ENCODE results near the gene MRPL34.
"Not testable (repeated sequence)": the region's sequence is repeated elsewhere in the genome, so short reads cannot be mapped to it uniquely, and the experiment has no call there.

MRPL34 gene

DNA sequence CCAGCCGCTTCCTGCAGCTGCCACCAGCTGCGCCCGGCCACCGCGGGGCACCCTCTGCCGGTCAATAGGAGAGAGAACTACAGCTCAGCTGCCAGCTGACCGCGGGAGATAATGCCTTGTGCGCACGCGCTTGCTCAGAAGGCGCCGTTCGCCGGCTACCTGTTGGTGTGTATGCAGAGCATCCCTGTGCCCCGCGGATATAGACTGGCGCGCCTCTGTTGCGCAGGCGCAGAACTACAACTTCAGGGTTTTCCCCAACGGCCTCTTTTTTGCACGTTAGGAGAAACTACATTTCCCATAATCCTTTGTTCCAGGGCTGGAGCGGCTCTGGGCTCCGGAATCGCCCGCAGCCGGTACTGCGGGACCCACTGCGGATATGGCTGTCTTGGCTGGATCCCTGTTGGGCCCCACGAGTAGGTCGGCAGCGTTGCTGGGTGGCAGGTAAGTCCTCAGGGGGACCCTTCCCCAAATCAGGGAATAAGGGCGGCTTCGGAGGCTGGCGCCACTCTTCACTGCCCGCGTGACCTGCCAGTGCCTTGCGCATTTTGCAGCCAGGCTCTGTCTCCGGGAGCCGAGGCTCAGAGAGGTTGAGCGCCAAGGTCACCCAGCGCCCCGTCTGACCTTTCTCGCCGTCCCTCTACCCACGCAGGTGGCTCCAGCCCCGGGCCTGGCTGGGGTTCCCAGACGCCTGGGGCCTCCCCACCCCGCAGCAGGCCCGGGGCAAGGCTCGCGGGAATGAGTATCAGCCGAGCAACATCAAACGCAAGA, at the start of gene MRPL34:
Gene MRPL34, plus strand, starts transcription at position 356 of the 768 bp plus-strand sequence. Its CDS starts 21 bp downstream, at position 377.
- peak; percentile 96 to 97 for DNase-seq

DNA sequence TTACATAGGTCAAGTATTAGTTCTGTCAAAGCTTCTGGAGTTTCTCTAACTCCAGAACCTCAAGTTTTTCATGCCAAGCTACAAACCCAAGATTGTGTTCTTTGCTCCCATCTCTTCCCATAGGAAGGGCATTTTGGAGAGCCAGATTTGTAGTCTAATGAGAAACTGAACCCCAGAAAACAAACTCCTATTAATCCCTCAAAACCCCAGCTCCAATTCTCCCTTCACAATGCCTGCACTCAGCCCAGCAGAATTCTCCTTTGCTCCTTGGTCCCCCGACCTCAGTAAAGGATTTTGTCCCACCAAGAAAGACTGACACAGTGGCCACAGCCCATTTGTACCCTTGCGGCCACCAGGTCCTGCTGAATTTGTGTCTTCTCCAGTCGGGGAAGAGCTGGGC, 49.5 kb upstream of the MRPL34 start:
- no peak for DNase-seq

DNA sequence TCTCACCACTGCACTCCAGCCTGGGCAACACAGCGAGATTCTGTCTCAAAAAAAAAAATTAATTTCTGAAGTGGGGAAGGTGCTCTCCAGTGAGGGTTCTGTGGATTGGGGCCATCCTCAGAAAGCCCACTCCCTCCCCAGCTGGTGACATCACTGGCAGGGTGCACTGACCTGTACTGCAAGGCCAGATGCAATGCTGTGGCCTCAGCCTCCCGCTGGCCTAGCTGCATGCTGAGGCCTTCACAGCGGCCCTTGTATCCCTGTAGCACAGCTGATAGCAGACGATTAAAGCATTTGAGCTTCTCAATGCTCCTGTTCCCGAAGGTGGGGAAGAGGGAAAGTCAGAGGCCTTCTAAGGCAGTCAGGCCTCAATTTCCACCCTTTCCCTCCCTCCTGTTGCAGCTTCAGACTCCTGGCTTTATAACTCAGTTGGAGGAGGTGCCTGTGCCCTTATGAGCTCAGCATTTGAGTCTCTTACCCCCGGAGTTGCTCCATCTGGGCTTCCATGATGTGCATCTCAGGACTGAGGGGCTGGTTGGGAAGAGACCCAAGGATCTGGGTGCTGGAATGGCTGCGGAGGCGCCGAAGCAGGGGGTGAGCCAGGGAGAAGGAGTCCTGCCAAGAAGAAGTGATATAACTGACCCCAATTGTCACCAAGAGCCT, 46.4 kb upstream of the MRPL34 start:
- DNase-seq: no peak

DNA sequence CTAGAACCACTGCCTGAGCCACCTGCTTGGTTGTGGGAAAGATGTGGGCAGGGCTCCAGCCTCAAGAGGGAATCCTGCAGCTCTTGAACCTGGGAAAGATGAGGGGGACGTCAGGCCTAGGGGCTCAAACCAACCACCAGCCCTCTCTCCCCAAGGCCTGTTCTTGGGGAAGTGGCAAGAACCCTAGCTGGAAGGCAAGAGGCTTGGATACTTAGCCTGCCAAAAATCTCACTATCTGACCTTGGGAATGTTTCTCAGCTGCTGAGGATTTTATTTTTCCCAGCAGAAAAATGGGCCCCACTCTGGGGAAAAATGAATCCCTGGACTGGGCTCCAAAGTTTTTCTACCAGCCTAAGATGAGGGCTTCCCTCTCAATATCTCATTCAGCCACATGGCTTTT, 45.7 kb upstream of the MRPL34 start:
- DNase-seq: no peak

DNA sequence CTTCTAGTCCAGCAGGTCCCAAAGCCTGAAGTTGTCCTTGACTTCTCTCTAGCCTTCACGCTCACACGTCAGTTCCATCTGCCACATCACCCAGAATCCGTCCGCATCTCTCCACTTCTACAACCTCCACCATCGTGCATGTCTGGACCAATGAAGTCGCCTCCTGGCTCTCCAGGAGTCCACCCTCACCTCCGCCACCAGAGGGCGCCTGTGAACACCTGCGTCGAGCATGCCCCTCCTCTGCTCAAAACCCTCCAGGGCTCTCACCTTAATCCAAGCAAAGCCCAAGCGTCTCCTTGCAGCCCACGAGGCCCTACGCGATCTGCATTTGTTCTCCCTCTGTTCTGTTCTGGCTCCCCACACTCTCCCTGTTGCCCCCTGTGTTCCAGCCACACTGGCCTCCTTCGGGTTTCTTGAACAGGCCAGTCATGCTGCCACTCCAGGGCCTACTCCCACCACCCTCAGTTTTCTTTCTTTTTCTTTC, 44.8 kb upstream of the MRPL34 start:
- peak; percentile 51 to 77 for DNase-seq

DNA sequence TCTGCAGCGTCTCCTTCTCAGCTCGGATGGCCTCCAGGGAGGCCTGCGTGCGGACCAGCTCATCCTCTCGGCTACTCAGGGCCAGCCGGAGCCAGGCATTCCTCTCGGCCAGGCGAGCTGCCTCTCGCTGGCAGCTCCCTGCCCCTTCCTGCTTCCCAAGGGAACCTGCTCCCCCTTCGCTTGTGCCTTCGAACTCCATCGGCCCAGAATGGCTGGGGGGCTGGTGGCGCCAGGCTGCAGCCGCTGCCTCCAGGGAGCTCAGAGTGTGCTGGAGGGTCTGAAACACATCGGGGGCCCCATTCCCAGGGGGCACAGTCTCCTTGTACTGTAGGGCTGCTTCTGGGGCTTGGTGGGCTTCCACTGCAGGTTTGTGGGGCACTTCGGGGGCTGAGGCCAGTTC, 43.1 kb upstream of the MRPL34 start:
- no peak for DNase-seq

DNA sequence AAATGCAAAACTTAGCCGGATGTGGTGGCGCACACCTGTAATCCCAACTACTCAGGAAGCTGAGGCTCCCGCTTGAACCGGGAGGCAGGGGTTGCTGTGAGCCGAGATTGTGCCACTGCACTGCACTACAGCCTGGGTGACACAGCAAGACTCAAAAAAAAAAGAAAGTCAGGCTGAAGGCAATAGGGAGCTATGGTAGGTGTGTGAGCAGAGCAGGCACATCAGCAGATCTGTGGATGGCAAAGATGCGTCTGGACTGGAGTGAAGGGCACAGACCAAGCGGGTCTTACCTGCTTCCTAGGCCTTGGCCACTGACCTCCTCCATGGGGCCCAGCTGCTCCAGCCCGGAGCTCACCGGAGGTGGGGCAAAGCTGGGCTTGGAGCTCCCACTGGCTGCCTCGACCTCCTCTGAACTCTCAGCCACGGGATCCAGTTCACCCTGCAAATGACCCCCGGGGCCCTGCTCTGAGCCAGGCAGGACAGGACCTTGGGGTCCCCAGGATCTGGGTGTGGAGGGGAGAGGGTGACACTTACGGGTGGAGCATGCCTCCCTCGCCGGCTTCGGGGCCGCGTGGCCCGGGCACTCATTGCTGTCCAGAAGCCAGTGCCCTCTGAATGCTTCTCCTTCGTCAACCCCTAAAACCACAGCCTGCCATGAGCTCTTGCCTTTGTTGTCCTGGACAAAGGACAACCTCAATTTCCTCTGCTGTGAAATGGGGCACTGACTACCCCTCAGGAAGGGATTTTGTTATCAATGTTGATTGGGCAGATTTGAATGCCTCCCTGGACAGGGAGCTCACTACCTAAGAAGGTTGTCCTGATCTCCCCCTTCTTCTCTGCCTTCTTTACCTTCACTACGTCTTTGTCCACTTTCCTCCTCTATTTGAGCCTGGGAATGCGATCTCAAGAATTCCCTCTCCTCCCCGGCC, 41.7 kb upstream of the MRPL34 start:
- no peak for DNase-seq

DNA sequence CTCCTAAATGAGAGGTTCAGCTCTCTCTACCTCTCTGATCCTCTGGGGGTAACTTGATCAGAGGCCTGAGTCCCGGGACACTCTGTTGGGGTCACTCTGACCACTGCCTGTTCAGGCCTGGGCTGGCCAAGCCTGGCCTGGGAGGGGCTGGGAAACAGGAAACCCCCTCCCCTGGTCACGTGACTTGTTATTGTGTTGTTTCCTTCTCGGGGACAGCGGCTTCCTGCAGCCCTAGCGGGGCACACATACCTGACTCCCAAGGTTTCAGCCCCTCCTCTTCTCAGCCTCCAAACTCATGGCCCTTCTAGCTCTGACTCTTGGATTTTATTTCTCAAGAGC, 41.1 kb upstream of the MRPL34 start, which contains the start of gene USHBP1:
Gene USHBP1, minus strand, starts transcription at position 105 of the 339 bp plus-strand sequence. CDS start 446 bp downstream, outside the sequence.
- no peak for DNase-seq

DNA sequence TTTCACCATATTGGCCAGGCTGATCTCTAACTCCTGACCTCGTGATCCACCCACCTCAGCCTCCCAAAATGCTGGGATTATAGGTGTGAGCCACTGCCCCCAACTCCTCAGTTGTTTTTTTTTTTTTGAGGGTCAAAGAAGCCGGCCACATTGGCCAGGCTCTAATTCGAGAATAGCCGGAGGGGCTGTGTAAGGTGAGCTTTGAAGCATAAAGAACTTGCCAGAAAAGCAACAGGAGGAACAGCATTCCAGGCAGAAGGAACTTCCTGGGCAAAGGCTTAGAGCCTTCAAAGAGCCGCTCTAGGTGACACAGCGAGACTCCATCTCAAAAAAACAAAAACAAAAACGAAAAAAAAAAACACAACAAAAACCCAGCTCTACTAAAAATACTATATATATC, 39.6 kb upstream of the MRPL34 start:
- DNase-seq: no peak

DNA sequence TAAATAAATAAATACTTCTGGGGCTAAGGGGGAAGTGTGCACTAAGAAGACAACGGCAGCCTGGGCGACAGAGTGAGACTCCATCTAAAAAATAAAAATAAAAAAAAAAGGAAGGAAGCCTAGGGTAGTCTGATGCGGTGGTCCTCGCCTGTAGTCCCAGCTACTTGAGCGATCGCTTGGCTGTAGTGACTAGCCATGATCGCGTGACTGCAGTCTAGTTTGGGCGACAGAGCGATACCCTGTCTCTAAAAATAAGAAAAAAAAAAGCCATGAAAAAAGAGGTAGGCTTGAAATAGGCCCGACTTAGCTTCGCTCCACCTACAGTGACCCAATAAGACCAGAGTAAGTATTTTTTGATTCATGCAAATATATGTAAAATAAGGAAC, 39.1 kb upstream of the MRPL34 start:
- DNase-seq: no peak

DNA sequence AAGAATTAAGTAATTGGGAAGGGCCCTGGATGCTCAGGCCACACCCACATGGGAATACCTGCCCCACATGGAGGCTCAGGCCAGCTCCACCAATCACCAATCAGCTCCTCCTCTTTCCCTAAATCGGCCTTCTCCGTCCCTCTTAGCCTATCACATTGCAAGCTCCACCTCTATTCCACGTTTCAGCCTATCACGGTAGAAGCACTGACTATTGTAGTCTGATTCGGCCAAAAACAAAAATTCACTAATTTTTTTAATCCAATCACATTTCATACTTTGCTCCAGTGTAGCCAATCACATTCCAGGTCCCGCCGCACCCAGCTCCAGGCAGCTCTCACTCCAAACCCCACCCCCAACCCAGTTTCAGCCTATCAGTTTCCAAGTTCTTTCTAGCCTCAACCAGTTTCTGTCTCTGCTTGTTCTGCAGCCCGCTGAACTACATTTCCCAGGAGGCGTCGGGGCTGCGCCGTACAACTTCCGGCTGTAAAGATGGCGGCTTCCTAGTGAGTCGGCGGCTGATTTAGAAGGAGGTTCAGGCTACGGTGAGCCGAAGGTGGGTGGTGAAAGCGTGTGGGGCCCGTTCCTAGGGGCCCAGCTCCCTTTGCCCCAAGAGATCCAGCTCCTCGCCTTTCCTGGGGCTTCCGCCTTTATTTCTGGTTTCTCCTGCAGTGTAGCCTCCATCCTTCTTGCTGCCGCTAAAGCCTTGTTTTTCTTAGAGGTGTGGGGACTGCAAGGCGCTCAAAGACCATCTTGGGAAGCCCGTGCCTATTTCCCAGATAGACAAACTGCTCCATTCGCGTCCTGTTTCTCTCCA, 38.5 kb upstream of the MRPL34 start, which contains the start of gene BABAM1:
Gene BABAM1, plus strand, starts transcription at position 469 of the 814 bp plus-strand sequence. CDS start 1,364 bp downstream, outside the sequence.
- peak; percentile 98 to 99 for DNase-seq

DNA sequence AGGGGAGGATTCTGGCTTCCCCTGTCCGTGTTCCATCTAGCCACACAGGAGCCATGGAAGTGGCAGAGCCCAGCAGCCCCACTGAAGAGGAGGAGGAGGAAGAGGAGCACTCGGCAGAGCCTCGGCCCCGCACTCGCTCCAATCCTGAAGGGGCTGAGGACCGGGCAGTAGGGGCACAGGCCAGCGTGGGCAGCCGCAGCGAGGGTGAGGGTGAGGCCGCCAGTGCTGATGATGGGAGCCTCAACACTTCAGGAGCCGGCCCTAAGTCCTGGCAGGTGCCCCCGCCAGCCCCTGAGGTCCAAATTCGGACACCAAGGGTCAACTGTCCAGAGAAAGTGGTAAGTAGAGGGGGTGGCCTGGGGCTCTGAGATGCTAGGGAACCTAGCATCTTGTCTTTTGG, 36.9 kb upstream of the MRPL34 start:
- no peak for DNase-seq

DNA sequence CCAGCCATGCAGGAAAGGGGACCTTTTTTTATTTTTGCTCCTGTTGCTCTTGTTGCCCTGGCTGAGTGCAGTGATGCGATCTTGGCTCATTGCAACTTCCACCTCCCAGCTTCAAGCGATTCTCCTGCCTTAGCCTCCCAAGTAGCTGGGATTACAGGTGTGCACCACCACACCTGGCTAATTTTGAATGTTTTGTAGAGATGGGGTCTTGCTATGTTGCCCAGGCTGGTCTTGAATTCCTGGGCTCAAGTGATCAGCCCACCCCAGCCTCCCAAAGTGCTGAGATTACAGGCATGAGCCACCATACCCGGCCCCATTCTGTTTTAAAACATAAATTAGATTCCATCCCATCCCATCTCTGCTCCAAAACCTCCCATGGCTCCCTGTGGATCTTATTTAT, 30.8 kb upstream of the MRPL34 start:
- DNase-seq: not testable (repeated sequence)

DNA sequence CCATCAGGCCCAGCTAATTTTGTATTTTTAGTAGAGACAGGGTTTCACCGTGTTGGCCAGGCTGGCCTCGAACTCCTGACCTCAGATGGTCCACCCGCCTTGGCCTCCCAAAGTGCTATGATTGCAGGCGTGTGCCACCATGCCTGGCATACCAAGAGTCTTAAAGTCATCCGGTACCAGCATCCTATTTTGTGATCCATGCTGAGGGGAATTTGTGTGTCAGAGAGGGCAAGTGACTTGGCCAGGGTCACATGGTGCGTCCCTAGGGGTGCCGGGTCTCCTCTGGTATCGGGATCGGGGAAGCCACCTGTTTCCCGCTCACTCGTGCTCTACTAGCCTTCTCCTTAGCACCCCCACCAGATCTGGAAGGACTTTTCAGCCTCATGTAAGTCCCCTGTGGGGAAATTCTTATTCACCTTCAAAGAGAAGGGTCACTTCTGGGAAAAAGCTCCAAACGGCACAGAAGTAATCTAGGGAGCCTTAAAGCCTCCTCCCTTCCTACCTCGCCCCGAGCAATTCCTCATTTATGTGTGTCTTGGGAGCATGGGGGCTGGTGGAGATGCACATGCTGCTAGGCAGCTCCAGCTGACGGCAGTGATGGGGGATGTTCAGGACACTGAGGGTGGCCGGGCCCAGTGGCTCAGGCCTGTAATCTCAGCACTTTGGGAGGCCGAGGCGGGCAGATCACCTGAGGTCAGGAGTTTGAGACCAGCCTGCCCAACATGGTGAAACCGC, 30.1 kb upstream of the MRPL34 start:
- no peak for DNase-seq

DNA sequence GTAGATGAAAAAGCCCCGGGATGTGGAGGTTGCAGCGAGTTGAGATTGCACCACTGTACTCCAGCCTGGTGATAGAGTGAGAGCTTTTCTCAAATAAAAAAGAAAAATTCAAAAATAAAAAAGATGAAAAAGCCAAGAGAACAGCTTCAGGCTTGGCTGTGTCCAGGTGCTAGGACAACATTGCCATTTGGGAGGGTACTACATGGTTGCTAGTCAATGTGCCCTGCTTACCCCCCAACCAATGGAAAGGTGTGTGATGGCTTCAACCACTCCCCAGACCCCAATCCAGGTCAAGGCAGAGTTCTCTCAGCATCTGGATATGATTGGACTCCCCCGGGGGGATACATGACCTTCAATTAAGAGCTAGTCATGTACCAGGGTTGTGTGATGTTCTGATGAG, 26.2 kb upstream of the MRPL34 start:
- DNase-seq: no peak

DNA sequence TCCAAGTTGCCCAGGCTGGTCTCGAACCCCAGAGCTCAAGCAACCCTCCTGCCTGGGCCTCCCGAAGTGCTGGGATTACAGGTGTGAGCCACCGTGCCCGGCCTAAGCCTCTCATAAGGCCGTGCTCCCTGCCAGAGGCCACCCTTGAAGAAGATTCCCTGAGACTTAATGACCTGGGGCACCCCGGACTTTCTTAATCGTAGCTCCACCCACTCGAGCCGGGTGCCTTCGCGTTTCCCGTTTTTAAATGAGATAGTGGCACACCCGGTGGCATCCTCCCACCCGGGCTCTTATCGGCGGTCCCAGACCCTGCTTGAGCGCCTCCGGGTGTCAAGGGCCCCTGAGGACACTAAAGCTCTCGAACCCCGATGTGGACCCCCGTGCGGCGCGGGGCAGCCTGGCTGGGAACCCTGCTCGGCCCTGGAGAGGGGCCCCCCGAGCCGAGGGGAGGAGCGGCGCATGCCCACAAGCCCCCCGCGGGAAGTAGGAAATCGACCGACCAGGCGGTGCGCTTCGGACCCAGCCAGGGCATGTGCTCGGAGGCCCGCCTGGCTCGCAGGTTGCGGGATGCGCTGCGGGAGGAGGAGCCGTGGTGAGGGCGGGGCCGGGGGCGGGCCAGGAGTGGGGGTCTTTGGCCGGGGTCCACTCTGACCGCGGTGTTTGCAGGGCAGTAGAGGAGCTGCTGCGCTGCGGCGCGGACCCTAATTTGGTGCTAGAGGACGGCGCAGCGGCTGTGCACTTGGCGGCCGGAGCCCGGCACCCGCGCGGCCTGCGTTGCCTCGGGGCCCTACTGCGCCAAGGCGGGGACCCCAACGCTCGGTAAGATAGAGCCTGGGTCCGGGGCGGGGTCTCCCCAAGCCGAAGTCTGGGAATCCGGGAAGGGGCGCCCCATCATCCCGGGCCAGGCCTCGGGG, 24.0 kb upstream of the MRPL34 start, which contains the start of gene ANKLE1:
Gene ANKLE1, plus strand, starts transcription at position 511 of the 914 bp plus-strand sequence. Its CDS starts 20 bp downstream, at position 531.
- DNase-seq: peak in 1 of 2 experiments; percentile 22

DNA sequence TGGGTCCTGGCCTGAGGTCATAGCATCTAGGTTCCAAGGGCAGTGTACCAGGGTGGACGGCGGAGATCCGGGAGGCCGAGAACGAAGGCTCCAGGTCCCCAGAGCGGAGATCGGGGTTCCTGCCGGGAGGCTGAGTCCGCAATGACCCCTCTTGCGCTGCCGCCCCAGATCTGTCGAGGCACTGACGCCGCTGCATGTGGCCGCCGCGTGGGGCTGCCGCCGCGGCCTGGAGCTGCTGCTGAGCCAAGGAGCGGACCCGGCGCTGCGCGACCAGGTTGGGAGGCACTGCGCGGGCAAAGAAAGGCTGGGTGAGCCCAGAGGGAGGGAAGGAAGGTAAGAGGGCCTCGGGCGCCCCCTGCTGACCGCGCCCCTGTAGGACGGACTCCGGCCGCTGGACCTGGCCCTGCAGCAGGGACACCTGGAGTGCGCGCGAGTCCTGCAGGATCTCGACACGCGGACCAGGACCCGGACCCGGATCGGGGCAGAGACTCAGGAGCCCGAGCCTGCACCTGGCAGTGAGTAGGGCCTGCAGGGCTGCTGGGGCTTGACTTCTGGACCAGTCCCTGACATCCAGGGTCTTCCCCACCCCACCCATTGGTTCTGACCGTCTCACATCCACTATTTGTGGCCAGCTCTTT, 23.1 kb upstream of the MRPL34 start:
- DNase-seq: peak; percentile 36 to 87

DNA sequence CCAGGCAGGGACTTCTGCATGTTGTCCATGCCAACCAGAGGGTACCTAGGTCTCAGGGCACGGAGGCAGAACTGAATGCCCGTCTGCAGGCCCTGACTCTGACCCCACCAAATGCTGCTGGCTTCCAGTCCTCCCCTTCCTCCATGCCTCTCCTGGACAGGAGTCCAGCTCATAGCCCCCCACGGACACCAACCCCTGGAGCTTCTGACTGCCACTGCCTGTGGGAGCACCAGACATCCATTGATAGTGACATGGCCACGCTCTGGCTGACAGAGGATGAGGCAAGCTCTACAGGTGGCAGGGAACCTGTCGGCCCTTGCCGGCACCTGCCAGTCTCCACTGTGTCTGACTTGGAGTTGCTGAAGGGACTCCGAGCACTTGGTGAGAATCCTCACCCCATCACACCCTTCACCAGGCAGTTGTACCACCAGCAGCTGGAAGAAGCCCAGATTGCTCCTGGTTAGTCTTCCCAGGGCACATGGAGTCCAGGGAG, 22.1 kb upstream of the MRPL34 start:
- DNase-seq: no peak

DNA sequence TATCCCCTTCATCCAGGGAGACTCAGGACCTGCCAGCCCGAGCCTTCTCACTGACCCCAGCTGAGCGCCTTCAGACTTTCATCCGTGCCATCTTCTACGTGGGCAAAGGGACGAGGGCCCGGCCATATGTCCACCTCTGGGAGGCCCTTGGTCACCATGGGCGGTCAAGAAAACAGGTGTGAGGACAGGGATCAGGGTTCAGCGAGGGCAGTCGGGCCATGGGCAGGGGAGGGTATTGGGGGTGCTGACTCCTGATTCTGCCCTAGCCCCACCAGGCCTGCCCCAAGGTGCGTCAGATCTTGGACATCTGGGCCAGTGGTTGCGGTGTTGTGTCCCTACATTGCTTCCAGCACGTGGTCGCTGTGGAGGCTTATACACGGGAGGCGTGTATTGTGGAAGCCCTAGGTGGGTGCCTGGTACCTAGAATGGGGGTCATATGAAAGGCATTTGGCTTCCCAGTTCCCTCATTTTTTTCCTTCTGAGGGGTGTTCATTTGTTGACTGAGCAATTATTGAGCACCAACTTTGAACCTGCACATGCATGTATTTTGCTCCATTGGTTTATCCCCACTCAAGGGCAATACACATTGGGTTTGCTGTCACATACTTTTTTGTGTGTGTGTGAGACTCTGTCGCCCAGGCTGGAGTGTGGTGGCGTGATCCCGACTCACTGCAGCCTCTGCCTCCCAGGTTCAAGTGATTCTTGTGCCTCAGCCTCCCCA, 20.1 kb upstream of the MRPL34 start:
- no peak for DNase-seq
